GM15510 (cell line): ENCODE data around the gene SCYGR5.

Experiments
- POLR2A ChIP-seq: IDR thresholded peaks from 3 replicates; pipeline ENCODE4 v1.6.1; 2011; ENCODE audit warnings: borderline replicate concordance; ENCODE audit not compliant: insufficient read length; ENCODE audit errors: extremely low read depth

SCYGR5 gene

DNA sequence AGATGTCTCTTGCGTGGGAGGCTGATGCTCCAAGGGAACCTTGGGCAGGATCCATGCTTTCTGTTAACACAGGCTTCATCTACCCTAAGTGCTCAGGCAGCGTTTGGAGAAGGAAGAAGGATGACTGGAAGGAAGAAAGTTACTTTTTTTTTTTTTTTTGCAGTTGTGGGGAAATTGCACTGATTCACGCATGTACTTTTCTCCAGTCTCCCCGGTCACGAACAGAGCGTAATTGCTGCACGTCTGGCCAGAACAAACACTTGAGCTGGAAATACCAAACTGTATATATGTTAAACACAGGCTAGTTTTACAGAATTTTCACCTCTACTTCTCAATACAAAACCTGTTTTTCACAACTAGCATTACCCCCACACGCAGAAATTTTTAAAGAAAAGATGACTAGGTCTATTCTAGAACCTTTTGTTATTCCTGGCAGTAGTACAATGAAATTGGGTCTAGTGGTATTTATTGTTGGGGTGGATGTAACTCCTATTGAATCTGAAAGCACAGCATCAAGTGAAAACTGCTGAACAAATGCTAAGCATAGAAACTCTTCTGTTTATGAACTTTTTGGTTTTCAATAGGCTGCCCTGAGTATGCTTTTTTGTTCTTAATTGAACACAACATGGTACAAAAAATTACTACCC is 9.3 kb upstream of the SCYGR5 start:
- no peak for TF ChIP-seq POLR2A

DNA sequence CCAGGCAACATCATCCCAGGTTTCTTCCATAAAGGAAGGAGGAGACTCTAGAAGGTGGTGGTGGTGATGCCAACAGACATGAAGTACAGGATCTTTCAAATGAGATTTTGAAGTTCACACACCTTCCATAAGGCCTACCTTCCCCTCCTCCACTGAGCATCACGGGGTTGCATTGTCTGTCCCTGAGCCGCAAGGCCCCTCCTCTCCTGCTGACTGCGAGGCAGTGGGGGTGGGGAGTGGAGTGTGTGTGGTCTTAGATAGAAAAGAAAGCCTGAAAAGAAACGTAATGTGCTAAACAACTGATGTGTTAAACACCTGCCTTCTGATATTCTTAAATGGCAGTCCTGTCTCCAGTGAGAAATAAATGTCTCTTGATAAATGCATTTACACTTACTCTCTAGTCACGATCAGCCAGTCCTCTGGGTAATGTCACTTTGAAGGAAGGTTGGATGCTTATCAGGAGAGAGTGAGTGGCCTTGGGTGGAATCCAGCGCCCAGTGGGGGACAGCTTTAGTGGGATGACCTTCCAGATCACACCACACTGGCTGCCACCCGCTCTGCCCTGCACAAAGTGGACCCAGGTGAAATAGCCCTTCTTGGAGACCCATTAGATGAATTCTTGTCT is 5.5 kb upstream of the SCYGR5 start:
- TF ChIP-seq POLR2A: no peak

DNA sequence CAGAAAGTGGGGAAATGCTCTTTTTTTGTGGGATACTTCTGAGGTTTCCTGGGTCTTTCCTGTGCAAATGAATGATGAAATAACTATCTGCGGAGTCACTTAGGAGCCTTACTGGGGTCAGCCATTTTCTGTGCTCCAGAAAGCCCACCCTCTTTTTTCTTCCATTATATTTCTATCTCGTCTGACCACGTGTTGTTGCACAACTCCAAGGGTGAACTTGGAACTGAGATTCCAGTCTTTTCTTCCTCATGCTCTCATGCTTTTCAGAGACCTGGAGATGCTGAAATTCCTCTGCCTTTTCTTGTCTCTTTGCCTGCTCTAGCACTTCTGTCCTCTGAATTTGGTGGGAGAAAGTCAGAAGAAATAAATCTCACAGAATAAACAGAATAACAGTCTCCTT is 4.8 kb upstream of the SCYGR5 start:
- no peak for TF ChIP-seq POLR2A

DNA sequence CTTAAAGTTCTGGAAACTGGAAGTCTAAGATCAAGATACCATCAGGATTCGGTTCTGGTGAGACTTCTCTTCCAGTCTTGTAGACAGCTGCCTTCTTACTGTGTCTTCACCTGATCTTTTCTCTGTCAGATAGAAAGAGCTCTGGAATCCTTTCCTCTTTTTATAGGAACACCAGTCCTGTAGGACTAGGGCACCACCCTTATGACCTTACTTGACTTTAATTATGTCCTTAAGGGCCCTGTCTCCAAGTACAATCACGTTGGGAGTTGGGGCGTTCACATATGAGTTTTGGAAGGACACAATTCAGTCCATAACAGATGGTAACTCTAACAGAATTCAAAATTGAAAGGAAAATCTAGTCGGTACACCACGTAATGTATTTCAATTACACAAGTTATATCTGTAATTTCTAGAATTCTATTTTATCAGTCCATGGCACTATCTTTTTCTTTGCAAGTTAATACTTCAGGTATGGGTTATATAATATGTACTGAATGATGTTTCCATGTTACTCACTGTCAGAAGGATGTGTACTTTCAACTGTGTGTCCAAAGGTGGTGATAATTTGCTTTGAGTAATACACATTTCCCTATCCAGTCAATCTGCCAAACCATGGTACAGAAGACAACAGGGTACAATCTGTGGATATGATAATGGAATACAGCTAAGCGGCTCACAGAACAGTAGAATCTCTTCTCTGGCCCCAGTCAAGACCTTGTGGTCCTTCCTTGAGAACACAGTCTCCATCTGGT is 1.2 kb upstream of the SCYGR5 start:
- no peak for TF ChIP-seq POLR2A

DNA sequence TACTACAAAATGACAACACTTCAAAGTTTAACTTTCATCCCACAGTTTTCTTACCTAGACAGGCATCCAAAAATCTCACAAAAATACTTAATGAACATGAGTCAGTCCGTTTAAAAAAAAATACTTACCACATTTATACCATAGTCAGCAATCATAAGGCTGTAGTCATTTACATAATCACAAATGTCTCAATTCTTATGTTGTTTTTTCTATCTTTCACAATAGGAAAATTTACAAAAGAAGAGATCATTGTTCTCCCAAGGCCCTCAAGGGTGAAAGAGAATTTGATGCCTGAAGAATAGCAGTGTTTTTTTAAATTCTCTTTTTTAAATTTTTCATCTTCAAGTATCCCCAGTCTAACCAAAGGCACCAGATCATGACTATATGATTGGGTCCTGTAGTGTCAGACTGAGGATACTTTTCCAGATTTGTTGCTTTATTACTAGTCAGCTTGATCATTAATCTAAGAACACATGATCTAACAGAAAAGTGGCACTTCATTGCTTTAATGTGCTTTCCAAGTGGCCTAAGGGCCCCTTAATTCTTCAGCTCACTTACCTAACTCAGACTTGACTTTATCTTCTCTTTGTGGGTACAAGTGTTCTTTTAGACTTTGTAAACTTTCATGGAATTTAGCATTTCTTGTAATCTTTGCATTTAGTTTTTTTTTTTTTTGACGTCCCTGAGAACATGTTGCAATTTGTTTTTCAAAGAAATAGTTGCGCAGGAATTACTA is 4.7 kb downstream of the SCYGR5 start:
- TF ChIP-seq POLR2A: no peak

DNA sequence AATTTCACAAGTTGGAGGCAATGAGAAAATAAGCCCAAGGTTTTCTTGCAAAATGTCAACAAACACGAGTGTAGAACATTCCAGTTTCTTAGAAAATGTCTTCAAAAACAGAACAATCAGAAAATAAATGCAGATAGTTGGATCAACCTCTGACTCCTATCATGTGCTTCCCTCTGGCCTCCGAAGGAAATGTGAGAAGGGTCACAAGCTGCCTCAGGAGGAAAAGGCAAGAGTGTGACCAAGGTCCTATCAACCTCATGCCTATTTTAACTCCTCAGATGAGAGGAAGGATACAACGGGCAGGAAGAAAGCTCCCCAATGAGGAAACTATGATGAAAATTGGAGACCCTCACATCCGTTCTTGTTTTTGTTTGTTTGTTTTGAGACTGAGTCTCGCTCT is 7.9 kb downstream of the SCYGR5 start:
- TF ChIP-seq POLR2A: no peak

DNA sequence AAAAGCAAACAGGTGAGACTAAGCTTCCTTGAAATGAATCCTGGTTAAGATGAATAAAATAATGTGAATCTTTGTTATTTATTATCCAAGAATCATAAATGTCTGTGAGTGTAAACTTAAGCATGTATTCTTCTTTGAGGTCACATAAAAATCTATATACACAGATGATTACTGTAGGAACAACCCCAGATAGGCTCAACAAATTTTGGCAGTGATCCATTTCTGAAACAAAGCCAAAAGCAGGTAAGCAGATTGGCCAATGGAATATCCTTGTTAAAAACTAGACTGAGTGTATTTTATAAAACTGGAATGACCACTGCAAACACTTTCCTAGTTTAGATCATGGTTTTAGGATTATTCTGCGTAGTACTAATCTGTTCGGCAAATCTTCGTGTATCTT is 11.3 kb downstream of the SCYGR5 start:
- no peak for TF ChIP-seq POLR2A

DNA sequence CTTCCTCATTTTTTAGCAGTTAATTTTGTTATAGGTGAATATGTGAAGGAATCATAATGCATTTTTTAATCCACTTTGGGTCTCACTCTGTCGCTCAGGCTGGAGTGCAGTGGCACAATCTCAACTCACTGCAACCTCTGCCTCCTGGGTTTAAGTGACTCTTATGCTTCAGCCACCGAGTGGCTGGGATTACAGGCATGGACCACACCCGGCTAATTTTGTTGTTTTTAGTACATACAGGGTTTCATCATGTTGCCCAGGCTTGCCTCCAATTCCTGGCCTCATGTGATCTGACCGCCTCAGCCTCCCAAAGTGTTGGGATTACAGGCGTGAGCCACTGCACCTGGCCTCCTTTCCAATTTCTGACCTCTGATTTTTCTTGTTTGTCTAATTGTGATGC is 17.7 kb downstream of the SCYGR5 start:
- TF ChIP-seq POLR2A: no peak

DNA sequence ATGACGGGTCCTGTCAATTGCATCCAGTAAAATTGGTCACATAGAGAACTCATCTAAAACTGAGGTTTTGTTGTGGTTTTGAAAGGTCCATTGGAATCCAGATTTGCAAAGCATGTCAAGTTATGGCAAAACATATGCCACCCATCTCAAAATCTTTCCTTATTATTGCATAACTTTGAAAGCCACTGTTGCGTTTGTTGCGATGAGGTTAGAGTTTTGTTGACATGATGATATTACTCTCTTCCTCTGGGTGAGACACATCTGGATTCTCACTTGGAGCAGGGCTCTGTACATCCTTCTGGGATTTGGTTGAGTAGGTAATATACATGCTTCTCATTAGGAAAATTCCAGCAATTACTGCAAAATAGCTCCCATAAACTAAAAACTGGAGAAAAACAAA is 20.6 kb downstream of the SCYGR5 start:
- TF ChIP-seq POLR2A: no peak

DNA sequence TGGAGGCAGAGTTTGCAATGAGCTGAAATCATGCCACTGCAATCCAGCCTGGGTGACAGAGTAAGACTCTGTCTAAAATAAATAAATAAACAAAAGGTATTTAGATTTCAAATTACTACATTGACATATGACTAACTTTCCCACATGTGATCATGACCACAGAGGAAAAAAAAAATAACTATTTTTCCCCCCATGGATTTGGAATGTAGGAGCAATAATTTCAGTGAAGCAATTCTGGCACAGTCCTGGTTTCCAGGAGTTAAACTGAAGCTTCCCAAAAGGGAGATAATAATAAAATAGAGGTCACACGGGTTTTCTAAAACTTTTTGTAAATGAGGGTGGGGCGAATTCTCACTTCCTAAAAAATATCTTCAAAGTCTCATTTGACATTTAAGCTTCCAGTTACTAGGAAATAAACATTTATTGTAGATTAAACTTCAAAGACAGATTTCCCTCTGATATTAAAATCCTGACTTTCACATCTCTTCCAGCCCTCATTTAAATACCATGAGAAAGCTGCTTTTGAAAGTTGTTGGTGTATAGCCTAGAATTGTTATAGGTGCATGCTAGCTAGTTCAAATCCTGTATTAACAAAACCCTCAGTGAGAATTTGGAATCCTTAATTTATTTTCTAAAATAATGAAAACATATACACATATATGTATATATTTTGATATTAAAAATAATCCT is 30.5 kb downstream of the SCYGR5 start:
- TF ChIP-seq POLR2A: no peak

DNA sequence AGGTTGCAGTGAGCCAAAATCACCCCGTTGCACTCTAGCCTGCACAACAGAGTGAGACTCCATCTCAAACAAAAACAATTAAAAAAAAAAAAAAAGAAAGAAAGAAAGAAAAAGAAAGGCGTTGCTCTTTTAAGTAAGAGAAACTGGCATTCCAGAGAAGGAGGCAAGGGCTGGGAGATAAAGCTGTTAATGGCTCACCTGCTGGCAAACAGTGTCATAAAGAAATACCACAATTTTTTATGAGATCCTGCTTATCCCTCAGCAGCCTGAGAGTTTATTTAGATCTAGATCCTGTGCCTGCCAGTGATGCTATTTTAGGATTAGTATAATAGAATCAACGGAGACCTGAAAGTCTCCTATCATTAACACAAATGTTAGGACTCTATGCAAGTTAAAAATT is 35.0 kb downstream of the SCYGR5 start:
- TF ChIP-seq POLR2A: no peak

DNA sequence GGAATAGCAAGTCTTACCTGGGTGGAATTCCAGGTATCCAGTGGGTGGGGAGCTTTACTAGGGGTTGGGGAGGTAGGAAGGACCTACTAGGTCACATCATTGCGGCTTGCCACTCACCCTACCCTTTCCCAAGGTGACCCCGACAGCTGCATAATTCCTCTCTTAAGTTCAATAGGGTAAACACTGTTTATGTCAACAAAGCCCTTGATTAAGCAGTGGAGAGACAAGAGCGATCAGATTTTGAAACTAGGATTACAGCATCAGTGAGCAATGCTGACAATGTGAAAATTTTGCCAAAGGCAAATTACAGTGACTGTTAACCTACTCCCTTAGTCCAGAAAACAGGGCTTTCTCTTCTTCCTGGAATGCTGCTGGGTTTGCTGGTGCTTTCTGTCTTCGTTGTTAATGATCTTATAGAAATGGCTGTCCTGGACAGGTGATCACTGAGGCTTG is 36.7 kb downstream of the SCYGR5 start:
- no peak for TF ChIP-seq POLR2A

DNA sequence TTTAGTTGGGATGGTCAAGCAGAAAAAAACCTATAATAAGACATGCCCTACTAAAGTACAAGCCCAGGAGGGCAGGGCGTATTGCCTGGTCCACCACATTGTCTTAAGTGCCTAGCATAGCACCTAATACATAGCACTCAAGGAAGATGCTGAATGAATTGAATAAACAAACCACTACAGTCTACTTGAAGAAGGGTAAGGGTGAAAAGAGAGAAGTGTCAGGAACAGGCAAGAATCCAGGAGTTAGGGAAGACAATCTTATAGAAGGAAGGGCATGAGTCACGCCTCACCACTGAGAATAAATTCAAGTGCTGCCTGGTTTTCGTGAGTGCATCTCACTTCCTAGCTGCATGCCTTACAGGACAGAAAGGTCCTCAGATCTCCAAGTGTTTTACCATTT is 37.4 kb downstream of the SCYGR5 start:
- no peak for TF ChIP-seq POLR2A

DNA sequence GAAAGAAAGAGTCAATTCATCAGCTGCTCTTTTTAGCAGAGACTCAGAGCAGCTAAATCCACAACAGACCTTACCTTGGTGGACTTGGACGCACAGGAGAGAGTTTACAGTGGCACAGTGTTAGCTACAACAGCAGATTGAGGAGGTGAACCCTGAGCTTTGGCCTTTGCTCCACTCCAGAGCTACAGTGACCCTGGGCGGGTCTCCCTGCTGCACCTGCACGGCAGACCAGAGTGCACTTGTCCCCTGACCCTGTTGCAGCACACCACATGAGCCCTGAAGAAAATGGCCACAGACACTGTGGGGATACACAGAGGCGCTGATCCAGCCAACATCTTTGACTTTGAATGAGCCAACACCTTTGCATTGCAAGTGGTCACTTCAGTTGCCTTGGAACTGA is 40.3 kb downstream of the SCYGR5 start:
- TF ChIP-seq POLR2A: no peak

DNA sequence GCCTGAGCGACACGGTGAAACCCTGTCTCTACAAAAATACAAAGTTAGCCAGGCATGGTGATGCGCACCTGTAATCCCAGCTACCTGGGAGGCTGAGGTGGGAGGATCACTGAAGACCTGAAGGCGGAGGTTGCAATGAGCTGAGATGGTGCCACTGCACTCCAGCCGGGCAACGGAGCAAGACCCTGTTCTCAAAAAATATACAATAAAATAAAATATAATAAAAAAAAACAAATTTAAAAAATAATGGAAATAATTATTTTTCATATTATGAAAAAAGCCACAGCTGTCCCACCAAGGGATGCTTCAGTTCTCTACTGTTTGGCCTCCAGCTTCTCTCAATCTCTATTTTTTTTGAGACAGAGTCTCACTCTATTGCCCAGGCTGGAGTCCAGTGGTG is 40.8 kb downstream of the SCYGR5 start:
- TF ChIP-seq POLR2A: no peak
